ENCODE data around the gene MBD3L2B.
"Not testable (repeated sequence)": the region's sequence is repeated elsewhere in the genome, so short reads cannot be mapped to it uniquely, and the experiment has no call there.

The MBD3L2B gene

DNA sequence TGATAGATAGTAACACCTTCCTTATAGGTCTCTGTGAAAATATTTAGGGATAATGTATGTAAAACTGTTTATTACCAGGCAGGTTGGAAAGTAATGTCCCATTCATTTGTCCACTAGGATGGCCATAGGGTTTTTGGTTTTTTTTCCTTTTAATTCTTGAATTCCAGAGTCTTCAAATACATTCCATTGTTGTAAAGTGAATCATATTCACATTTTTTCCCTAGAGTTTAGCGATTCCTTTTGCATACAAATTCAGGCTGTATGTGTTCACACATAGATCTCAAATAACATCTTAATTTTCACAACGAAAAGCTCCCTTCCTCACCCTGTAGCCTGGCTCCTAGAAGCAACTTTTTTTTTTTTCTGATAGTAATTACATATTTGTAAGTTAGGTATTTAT is 46.5 kb upstream of the MBD3L2B start:
- H3K4me2 ChIP-seq (ENCODE audit: insufficient read depth, low read length) = no peak overlapping the region
- H2AFZ ChIP-seq (ENCODE audit: low read depth, low read length) = no peak overlapping the region
- peaks cover 18% of the 10 kb centered on the region for H3K36me3 ChIP-seq (ENCODE audit: insufficient read depth, low read length)
- H3K27ac ChIP-seq (ENCODE audit: low read length) = no peak overlapping the region
- H3K4me3 ChIP-seq (ENCODE audit: low read depth in 1 of 2, low read length in 2 of 2) = no peak overlapping the region
- TF ChIP-seq EZH2 (IDR thresholded peaks at IDR 0.05; ENCODE audit: borderline replicate concordance, low read depth, low read length, severe bottlenecking) = no peak
- TF ChIP-seq, protein P1, sequence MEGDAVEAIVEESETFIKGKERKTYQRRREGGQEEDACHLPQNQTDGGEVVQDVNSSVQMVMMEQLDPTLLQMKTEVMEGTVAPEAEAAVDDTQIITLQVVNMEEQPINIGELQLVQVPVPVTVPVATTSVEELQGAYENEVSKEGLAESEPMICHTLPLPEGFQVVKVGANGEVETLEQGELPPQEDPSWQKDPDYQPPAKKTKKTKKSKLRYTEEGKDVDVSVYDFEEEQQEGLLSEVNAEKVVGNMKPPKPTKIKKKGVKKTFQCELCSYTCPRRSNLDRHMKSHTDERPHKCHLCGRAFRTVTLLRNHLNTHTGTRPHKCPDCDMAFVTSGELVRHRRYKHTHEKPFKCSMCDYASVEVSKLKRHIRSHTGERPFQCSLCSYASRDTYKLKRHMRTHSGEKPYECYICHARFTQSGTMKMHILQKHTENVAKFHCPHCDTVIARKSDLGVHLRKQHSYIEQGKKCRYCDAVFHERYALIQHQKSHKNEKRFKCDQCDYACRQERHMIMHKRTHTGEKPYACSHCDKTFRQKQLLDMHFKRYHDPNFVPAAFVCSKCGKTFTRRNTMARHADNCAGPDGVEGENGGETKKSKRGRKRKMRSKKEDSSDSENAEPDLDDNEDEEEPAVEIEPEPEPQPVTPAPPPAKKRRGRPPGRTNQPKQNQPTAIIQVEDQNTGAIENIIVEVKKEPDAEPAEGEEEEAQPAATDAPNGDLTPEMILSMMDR (IDR thresholded peaks at IDR 0.05; ENCODE audit: borderline replicate concordance, extremely low read depth, low read length, poor library complexity, severe bottlenecking) = no peak
- H4K20me1 ChIP-seq (ENCODE audit: insufficient read depth, low read length) = 0 out of 2 replicates have a peak, but pooled peaks cover 3% of the 10 kb centered on the region
- H3K27me3 ChIP-seq (ENCODE audit: insufficient read depth, low read length, poor library complexity) = no peaks in the 10 kb centered on the region
- ATAC-seq (ENCODE audit: insufficient read depth, low read depth) (no peak), DNase-seq (no peak)
- H3K9ac ChIP-seq (ENCODE audit: low read depth, low read length) = no peak overlapping the region
- peaks cover 25% of the 10 kb centered on the region for H3K79me2 ChIP-seq (ENCODE audit: insufficient read depth, low read length)
- no peaks in the 10 kb centered on the region for H3K9me3 ChIP-seq (ENCODE audit: insufficient read depth, low read length, severe bottlenecking)
- peaks cover 21% of the 10 kb centered on the region for H3K4me1 ChIP-seq (ENCODE audit: insufficient read depth, low read length)

DNA sequence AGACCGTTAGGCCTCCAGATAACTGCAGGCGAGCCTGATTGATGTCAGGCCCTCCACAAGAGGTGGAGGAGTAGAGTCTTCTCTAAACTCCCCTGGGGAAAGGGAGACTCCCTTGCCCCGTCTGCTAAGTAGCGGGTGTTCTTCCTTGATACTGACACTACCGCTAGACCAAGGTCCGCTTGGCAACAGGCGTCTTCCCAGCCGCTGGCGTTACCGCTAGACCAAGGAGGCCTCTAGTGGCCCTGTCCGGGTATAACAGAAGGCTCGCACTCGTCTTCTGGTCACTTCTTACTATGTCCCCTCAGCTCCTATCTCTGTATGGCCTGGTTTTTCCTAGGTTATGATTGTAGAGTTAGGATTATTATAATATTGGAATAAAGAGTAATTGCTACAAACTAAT is 45.9 kb upstream of the MBD3L2B start:
- not testable (repeated sequence) for H3K9me3 ChIP-seq (ENCODE audit: insufficient read depth, low read length, severe bottlenecking); H3K4me3 ChIP-seq (ENCODE audit: low read depth in 1 of 2, low read length in 2 of 2); DNase-seq; H3K27me3 ChIP-seq (ENCODE audit: insufficient read depth, low read length, poor library complexity); H3K27ac ChIP-seq (ENCODE audit: low read length); H2AFZ ChIP-seq (ENCODE audit: low read depth, low read length); H3K4me2 ChIP-seq (ENCODE audit: insufficient read depth, low read length); H3K9ac ChIP-seq (ENCODE audit: low read depth, low read length); ATAC-seq (ENCODE audit: insufficient read depth, low read depth); H4K20me1 ChIP-seq (ENCODE audit: insufficient read depth, low read length)
- Histone ChIP-seq H3K36me3 (ENCODE audit: insufficient read depth, low read length) (peaks cover 12% of the 10 kb centered on the region), H3K4me1 (ENCODE audit: insufficient read depth, low read length) (peaks cover 21% of the 10 kb centered on the region), H3K79me2 (ENCODE audit: insufficient read depth, low read length) (peaks cover 20% of the 10 kb centered on the region)
- TF ChIP-seq, protein P1 (IDR thresholded peaks at IDR 0.05; ENCODE audit: borderline replicate concordance, extremely low read depth, low read length, poor library complexity, severe bottlenecking) = peak; percentile 22

DNA sequence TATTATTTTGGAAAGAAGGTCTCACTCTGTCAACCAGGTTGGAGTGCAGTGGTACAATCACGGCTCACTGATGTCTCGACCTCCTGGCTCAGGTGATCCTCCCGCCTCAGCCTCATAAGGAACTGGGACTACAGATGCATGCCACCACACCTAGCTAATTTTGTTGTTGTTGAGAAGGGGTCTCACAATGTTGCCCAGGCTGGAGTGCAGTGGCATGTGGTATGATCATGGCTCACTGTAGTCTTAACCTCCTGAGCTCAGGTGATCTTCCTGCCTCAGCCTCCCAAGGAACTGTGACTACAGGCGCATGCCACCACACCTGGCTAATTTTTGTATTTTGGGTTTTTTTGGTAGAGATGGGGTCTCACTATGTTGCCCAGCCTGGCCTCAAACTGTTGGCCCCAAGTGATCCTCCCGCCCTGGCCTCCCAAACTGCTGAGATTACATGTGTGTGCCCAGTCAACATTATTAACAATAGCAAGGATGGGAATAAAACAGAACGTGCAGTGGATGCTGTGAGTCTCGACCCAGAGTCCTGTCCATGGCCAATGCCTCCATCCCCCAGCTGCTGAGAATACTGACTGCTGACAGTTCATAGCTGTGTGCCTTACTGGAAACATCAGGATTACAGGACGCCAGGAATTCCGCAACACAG is 42.7 kb upstream of the MBD3L2B start:
- Histone ChIP-seq H3K4me2 (ENCODE audit: insufficient read depth, low read length) (no peak overlapping the region), H3K4me1 (ENCODE audit: insufficient read depth, low read length) (peaks cover 6% of the 10 kb centered on the region), H3K36me3 (ENCODE audit: insufficient read depth, low read length) (no peaks in the 10 kb centered on the region), H3K79me2 (ENCODE audit: insufficient read depth, low read length) (no peaks in the 10 kb centered on the region), H3K27ac (ENCODE audit: low read length) (no peak overlapping the region), H3K9ac (ENCODE audit: low read depth, low read length) (no peak overlapping the region), H4K20me1 (ENCODE audit: insufficient read depth, low read length) (no peaks in the 10 kb centered on the region), H3K4me3 (ENCODE audit: low read depth in 1 of 2, low read length in 2 of 2) (no peak overlapping the region), H3K27me3 (ENCODE audit: insufficient read depth, low read length, poor library complexity) (no peaks in the 10 kb centered on the region), H2AFZ (ENCODE audit: low read depth, low read length) (no peak overlapping the region), H3K9me3 (ENCODE audit: insufficient read depth, low read length, severe bottlenecking) (no peaks in the 10 kb centered on the region)
- DNase-seq (no peak), ATAC-seq (ENCODE audit: insufficient read depth, low read depth) (no peak)
- TF ChIP-seq, protein P1 (IDR thresholded peaks at IDR 0.05; ENCODE audit: borderline replicate concordance, extremely low read depth, low read length, poor library complexity, severe bottlenecking) = no peak
- no peak for TF ChIP-seq EZH2 (IDR thresholded peaks at IDR 0.05; ENCODE audit: borderline replicate concordance, low read depth, low read length, severe bottlenecking)
